H1 (cell line): ENCODE data around the gene MAGI2.

ENCODE experiments used
- FOSL1 ChIP-seq: IDR thresholded peaks from 2 replicates; pipeline ENCODE4 v1.6.1; 2011; ENCODE audit warnings: mild to moderate bottlenecking, low read depth, low read length, moderate library complexity; ENCODE audit not compliant: insufficient read depth
- JUND ChIP-seq: IDR thresholded peaks from 2 replicates; pipeline ENCODE4 v1.6.1; 2011; ENCODE audit warnings: mild to moderate bottlenecking, improper control_type of control experiment, low read length
- POLR2AphosphoS5 ChIP-seq: IDR thresholded peaks from 2 replicates; pipeline ENCODE4 v1.6.1; 2011; ENCODE audit warnings: low read depth, low read length
- RFX5 ChIP-seq: IDR thresholded peaks from 2 replicates; pipeline ENCODE4 v1.6.1; 2011; ENCODE audit warnings: low read depth, low read length, improper control_type of control experiment, borderline replicate concordance
- SRF ChIP-seq: IDR thresholded peaks from 2 replicates; pipeline ENCODE4 v1.6.1; 2011; ENCODE audit warnings: mild to moderate bottlenecking, low read depth, low read length, moderate library complexity
- TEAD4 ChIP-seq: IDR thresholded peaks from 2 replicates; pipeline ENCODE4 v1.6.1; 2012; ENCODE audit warnings: low read depth, low read length, inconsistent platforms, mixed read lengths
- TF ChIP-seq, protein P1 (sequence below), 3 experiments: IDR thresholded peaks; 1 replicate in 2 of 3; 2 replicates in 1 of 3; pipeline versions ENCODE4 v1.5.1 to v1.6.1; 2011; ENCODE audit warnings: low read length in 3 of 3, mild to moderate bottlenecking in 3 of 3, inconsistent platforms in 2 of 3, low read depth in 1 of 3, moderate library complexity in 1 of 3; ENCODE audit not compliant: insufficient read depth in 1 of 3; ENCODE audit errors: control extremely low read depth in 1 of 3

- TF ChIP-seq, protein P1, sequence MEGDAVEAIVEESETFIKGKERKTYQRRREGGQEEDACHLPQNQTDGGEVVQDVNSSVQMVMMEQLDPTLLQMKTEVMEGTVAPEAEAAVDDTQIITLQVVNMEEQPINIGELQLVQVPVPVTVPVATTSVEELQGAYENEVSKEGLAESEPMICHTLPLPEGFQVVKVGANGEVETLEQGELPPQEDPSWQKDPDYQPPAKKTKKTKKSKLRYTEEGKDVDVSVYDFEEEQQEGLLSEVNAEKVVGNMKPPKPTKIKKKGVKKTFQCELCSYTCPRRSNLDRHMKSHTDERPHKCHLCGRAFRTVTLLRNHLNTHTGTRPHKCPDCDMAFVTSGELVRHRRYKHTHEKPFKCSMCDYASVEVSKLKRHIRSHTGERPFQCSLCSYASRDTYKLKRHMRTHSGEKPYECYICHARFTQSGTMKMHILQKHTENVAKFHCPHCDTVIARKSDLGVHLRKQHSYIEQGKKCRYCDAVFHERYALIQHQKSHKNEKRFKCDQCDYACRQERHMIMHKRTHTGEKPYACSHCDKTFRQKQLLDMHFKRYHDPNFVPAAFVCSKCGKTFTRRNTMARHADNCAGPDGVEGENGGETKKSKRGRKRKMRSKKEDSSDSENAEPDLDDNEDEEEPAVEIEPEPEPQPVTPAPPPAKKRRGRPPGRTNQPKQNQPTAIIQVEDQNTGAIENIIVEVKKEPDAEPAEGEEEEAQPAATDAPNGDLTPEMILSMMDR (IDR thresholded peaks at IDR 0.05; ENCODE audit: control extremely low read depth in 1 of 3, insufficient read depth in 1 of 3, low read depth in 1 of 3, low read length in 3 of 3) = no peak
- TF ChIP-seq JUND (no peak), TEAD4 (no peak), SRF (no peak), RFX5 (no peak), FOSL1 (no peak), POLR2AphosphoS5 (no peak)
Observed at GRCh38 chr7:78179827-78180477, 1273.5 kb downstream of the MAGI2 start.
